ENCODE results near the gene ROR1.

GRCh38 chr1:63822540-63822939 is 48.7 kb downstream of the ROR1 start:
- TF ChIP-seq HDAC2 (IDR thresholded peaks at IDR 0.05) (no peak), POLR2AphosphoS5 (IDR thresholded peaks at IDR 0.05; ENCODE audit: low read length) (no peak), ZNF274 (IDR thresholded peaks at IDR 0.05; ENCODE audit: insufficient read depth, insufficient read length) (no peak)
